Prostate gland (tissue), 2 donors: ENCODE data around the gene PLPPR2. TPM values are rescaled to one million over a fixed set of nuclear protein-coding genes. Genes with fewer than 3 reads are reported as not detected.

Experiments used
- DNase-seq: peaks from one replicate; pipeline ENCODE4 v3.0.0-alpha.2; 2019; ENCODE audit warnings: low spot score
- H3K27ac ChIP-seq, 2 donors: fragments of 200-600 bp; sonication (generic); 2 replicates each; pipeline ENCODE4 v1.5.1; 2017 to 2019
- H3K27me3 ChIP-seq: fragments of 200-600 bp; sonication (generic); replicated peaks from 2 replicates; pipeline ENCODE4 v1.5.1; 2019; ENCODE audit not compliant: insufficient read depth
- H3K36me3 ChIP-seq, 2 donors: fragments of 200-600 bp; sonication (generic); 1 replicate in 1 of 2; 2 replicates in 1 of 2; pipeline versions ENCODE4 v1.5.1 to v1.8.1; 2017 to 2019
- H3K4me1 ChIP-seq: fragments of 200-600 bp; sonication (generic); replicated peaks from 2 replicates; pipeline ENCODE4 v1.5.1; 2019
- H3K4me3 ChIP-seq, 2 donors: fragments of 200-600 bp; sonication (generic); 2 replicates each; pipeline ENCODE4 v1.5.1; 2017 to 2019
- H3K9me3 ChIP-seq: fragments of 200-600 bp; sonication (generic); 2 replicates; pipeline ENCODE4 v1.5.1; 2017
- POLR2A ChIP-seq: fragments of 450-650 bp; IDR thresholded peaks from one replicate; pipeline ENCODE4 v1.6.1; 2016; ENCODE audit warnings: antibody characterized with exemption, mild to moderate bottlenecking
- POLR2AphosphoS5 ChIP-seq: sonication (generic); formaldehyde crosslinking; IDR thresholded peaks from one replicate; pipeline ENCODE4 v1.6.1; 2017; ENCODE audit warnings: antibody characterized with exemption
- WGBS: methylation state at CpG from one replicate; pipeline ENCODE4 v1.1.5; 2018; 5-methylcytosine and 5-hydroxymethylcytosine counted together
- intact Hi-C: fragments of 100-400 bp; cut with DNase I; formaldehyde crosslinking; loops from one replicate; pipeline ENCODE4 v1.14.2; 2022
- total RNA-seq, 2 donors: library from RNA; depleted of rRNA; stranded (reverse); fragments of >200 nt; gene quantifications; one replicate each; pipeline ENCODE4 v1.1.0, GENCODE V29; 2016
- TF ChIP-seq, protein P1 (sequence below), 4 experiments: fragments of 200-600 bp in 2 of 4; fragments of 450-650 bp in 2 of 4; sonication (generic) in 2 of 4; IDR thresholded peaks; 1 replicate in 3 of 4; 2 replicates in 1 of 4; pipeline ENCODE4 v1.5.1; 2016 to 2019; ENCODE audit warnings: antibody characterized with exemption in 4 of 4, mild to moderate bottlenecking in 2 of 4, moderate library complexity in 2 of 4

Gene PLPPR2
- total RNA-seq, 2 donors from 2014 or later: 33.9 to 86.1 TPM

DNA sequence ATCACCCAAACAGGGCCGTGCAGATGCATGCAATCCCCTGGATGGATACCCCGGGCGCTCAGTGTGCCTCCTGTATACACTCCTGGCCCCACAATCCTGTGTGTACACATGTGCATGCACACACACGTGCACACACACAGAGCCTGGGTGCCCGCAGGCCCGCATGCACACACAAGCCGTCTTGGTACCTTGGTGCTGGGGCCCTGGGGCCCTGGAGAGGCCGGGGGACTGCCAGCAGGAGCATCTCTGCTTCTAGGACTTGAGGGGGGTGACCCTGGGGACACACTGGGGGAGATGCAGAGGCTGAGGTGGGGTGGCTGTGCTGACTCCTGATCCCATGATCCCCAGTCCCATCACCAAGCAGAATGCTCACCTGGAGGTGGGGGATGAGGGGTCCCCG lies 44.4 kb downstream of the PLPPR2 start:
- 93% methylated on average over 9 of the region's 9 CpGs for WGBS
- no peak for TF ChIP-seq POLR2A
- TF ChIP-seq, protein P1, sequence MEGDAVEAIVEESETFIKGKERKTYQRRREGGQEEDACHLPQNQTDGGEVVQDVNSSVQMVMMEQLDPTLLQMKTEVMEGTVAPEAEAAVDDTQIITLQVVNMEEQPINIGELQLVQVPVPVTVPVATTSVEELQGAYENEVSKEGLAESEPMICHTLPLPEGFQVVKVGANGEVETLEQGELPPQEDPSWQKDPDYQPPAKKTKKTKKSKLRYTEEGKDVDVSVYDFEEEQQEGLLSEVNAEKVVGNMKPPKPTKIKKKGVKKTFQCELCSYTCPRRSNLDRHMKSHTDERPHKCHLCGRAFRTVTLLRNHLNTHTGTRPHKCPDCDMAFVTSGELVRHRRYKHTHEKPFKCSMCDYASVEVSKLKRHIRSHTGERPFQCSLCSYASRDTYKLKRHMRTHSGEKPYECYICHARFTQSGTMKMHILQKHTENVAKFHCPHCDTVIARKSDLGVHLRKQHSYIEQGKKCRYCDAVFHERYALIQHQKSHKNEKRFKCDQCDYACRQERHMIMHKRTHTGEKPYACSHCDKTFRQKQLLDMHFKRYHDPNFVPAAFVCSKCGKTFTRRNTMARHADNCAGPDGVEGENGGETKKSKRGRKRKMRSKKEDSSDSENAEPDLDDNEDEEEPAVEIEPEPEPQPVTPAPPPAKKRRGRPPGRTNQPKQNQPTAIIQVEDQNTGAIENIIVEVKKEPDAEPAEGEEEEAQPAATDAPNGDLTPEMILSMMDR (IDR thresholded peaks at IDR 0.05): no peak
- no peak for TF ChIP-seq POLR2AphosphoS5
- Histone ChIP-seq H3K4me3 (no peak overlapping the region), H3K27ac (no peak overlapping the region), H3K36me3 (no peaks in the 10 kb centered on the region), H3K9me3 (no peaks in the 10 kb centered on the region), H3K27me3 (no peaks in the 10 kb centered on the region), H3K4me1 (no peaks in the 10 kb centered on the region)
- intact Hi-C loops: no loop called here
- DNase-seq: no peak

DNA sequence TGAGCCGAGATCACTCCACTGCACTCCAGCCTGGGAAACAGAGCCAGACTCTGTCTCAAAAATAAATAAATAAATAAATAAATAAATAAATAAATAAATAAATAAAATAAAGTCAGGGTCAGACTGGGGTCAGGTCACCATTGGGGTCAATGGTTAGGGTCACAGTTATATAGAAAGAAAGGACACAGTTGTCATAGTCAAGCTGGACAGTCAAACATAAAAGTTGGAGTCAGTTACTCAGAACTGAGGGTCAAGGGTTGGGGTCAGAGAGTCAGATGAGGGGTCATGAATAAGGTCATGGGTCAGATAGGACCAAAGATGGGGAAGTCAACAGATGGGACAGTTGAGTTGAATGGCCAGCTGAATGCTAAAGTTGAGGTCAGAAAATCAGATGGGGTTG lies 45.6 kb downstream of the PLPPR2 start:
- 100% methylated on average over 1 of the region's 1 CpG for WGBS
- H3K27ac ChIP-seq: no peak overlapping the region

DNA sequence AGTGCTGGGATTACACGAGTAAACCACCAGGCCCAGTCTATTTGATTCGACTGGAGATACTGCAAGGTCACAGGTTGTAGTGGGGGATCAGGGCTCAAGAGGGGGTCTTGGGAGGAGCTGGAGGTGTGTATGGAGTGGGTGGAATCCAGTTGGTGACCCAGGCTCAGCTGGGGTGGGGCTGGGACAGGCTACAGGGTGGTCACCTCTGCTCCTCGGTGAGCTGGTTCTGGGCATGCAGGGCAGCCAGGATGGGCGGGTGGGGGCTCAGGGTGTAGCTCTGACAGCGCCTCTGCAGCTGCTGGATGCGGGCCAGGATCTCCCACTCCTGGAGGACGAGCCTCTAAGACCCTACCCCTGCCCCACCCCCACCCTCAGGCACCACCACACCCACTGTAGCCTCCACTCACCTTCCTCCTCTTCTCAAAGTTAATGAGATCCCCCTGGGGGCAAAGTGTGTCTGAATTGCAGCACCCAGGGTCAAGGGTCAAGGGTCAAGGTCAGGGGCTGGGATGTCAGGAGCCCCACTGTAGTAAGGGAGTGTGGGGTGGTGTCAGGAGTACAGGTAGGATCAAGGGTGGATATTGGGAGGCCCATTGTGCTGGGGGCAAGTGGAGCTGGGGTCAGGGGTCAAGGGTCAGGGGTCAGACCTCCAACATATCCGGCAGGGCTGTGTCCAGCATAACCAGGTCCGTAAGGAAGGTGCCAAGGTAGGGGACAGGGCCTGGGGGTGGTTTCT lies 46.7 kb downstream of the PLPPR2 start:
- Histone ChIP-seq H3K9me3 (no peaks in the 10 kb centered on the region), H3K4me3 (no peak overlapping the region), H3K4me1 (no peaks in the 10 kb centered on the region), H3K27me3 (no peaks in the 10 kb centered on the region), H3K27ac (no peak overlapping the region), H3K36me3 (no peaks in the 10 kb centered on the region)
- intact Hi-C loops: no loop called here
- 86% methylated on average over 9 of the region's 9 CpGs for WGBS
- TF ChIP-seq, protein P1 (IDR thresholded peaks at IDR 0.05): no peak
- no peak for TF ChIP-seq POLR2AphosphoS5
- TF ChIP-seq POLR2A: no peak
- DNase-seq: no peak

More for the DNA sequence above, 45.6 kb downstream of the PLPPR2 start:
- TF ChIP-seq, protein P1 (IDR thresholded peaks at IDR 0.05): no peak
- intact Hi-C loops: no loop called here
- DNase-seq: no peak
- Histone ChIP-seq H3K36me3 (no peaks in the 10 kb centered on the region), H3K9me3 (no peaks in the 10 kb centered on the region), H3K4me3 (no peak overlapping the region), H3K27me3 (no peaks in the 10 kb centered on the region), H3K4me1 (no peaks in the 10 kb centered on the region)

GRCh38 chr19:11404588-11405222 lies 49.5 kb downstream of the PLPPR2 start:
- intact Hi-C loops: no loop called here
- no peaks in the 10 kb centered on the region for H3K36me3 ChIP-seq
- no peak overlapping the region for H3K27ac ChIP-seq
- H3K4me3 ChIP-seq: no peak overlapping the region
- WGBS: 69% methylated on average over 9 of the region's 9 CpGs
- no peaks in the 10 kb centered on the region for H3K27me3 ChIP-seq
- H3K4me1 ChIP-seq: no peaks in the 10 kb centered on the region
- no peak for DNase-seq
- TF ChIP-seq, protein P1 (IDR thresholded peaks at IDR 0.05): no peak
- TF ChIP-seq POLR2A: no peak
- TF ChIP-seq POLR2AphosphoS5: no peak
- no peaks in the 10 kb centered on the region for H3K9me3 ChIP-seq
